Measurements from ENCODE around the gene PPP1R13B. TPM values are rescaled to one million over a fixed set of nuclear protein-coding genes. Genes with fewer than 3 reads are reported as not detected.
A peak's percentile ranks its signal among the peaks of the same experiment; 100 is the strongest.

PPP1R13B gene
- total RNA-seq, 1 experiment from 2014 or later, result 3.2 TPM

GRCh38 chr14:103867523-103867953 is 20.2 kb upstream of the PPP1R13B start:
- no peak for DNase-seq (ENCODE audit: low read depth, low spot score)
- in situ Hi-C loops (cut with HindIII; ENCODE audit: low pct_unique_long_range_greater_than_20kb, low sequenced_read_pairs), result no loop called here

- in situ Hi-C loops (cut with HindIII; ENCODE audit: low pct_unique_long_range_greater_than_20kb, low sequenced_read_pairs), result no loop called here
- no peak for DNase-seq (ENCODE audit: low read depth, low spot score)
These were observed 19.6 kb upstream of the PPP1R13B start for GRCh38 chr14:103867020-103867419.

GRCh38 chr14:103863245-103863644 is 15.9 kb upstream of the PPP1R13B start:
- in situ Hi-C loops (cut with HindIII; ENCODE audit: low pct_unique_long_range_greater_than_20kb, low sequenced_read_pairs), result no loop called here

GRCh38 chr14:103862393-103862782 is 15.0 kb upstream of the PPP1R13B start:
- DNase-seq (ENCODE audit: low read depth, low spot score), result no peak

More at GRCh38 chr14:103863245-103863644, 15.9 kb upstream of the PPP1R13B start:
- DNase-seq (ENCODE audit: low read depth, low spot score), result no peak

GRCh38 chr14:103861413-103862392 is 14.3 kb upstream of the PPP1R13B start:
- no peak for DNase-seq (ENCODE audit: low read depth, low spot score)
- in situ Hi-C loops (cut with HindIII; ENCODE audit: low pct_unique_long_range_greater_than_20kb, low sequenced_read_pairs), result no loop called here

More at GRCh38 chr14:103862393-103862782, 15.0 kb upstream of the PPP1R13B start:
- in situ Hi-C loops (cut with HindIII; ENCODE audit: low pct_unique_long_range_greater_than_20kb, low sequenced_read_pairs), result no loop called here

GRCh38 chr14:103859416-103860202 is 12.2 kb upstream of the PPP1R13B start:
- DNase-seq (ENCODE audit: low read depth, low spot score), result no peak
- in situ Hi-C loops (cut with HindIII; ENCODE audit: low pct_unique_long_range_greater_than_20kb, low sequenced_read_pairs), result no loop called here

GRCh38 chr14:103858063-103858781 is 10.8 kb upstream of the PPP1R13B start:
- in situ Hi-C loops (cut with HindIII; ENCODE audit: low pct_unique_long_range_greater_than_20kb, low sequenced_read_pairs), result no loop called here
- no peak for DNase-seq (ENCODE audit: low read depth, low spot score)

GRCh38 chr14:103857256-103857655 is 9.9 kb upstream of the PPP1R13B start:
- DNase-seq (ENCODE audit: low read depth, low spot score), result no peak
- in situ Hi-C loops (cut with HindIII; ENCODE audit: low pct_unique_long_range_greater_than_20kb, low sequenced_read_pairs), result no loop called here

GRCh38 chr14:103856607-103857006 is 9.2 kb upstream of the PPP1R13B start:
- in situ Hi-C loops (cut with HindIII; ENCODE audit: low pct_unique_long_range_greater_than_20kb, low sequenced_read_pairs), result no loop called here
- DNase-seq (ENCODE audit: low read depth, low spot score), result no peak

GRCh38 chr14:103856105-103856504 is 8.7 kb upstream of the PPP1R13B start:
- peak; percentile 25 for DNase-seq (ENCODE audit: low read depth, low spot score)
- in situ Hi-C loops (cut with HindIII; ENCODE audit: low pct_unique_long_range_greater_than_20kb, low sequenced_read_pairs), result no loop called here

- no peak for DNase-seq (ENCODE audit: low read depth, low spot score)
- in situ Hi-C loops (cut with HindIII; ENCODE audit: low pct_unique_long_range_greater_than_20kb, low sequenced_read_pairs), result no loop called here
These were observed 8.3 kb upstream of the PPP1R13B start for GRCh38 chr14:103855734-103856095.

- DNase-seq (ENCODE audit: low read depth, low spot score), result no peak
- in situ Hi-C loops (cut with HindIII; ENCODE audit: low pct_unique_long_range_greater_than_20kb, low sequenced_read_pairs), result no loop called here
These were observed 7.7 kb upstream of the PPP1R13B start for GRCh38 chr14:103854822-103855733.

- DNase-seq (ENCODE audit: low read depth, low spot score), result no peak
- in situ Hi-C loops (cut with HindIII; ENCODE audit: low pct_unique_long_range_greater_than_20kb, low sequenced_read_pairs), result no loop called here
These were observed 6.8 kb upstream of the PPP1R13B start for GRCh38 chr14:103854017-103854808.

GRCh38 chr14:103849151-103849886 is 1.9 kb upstream of the PPP1R13B start:
- no peak for DNase-seq (ENCODE audit: low read depth, low spot score)
- in situ Hi-C loops (cut with HindIII; ENCODE audit: low pct_unique_long_range_greater_than_20kb, low sequenced_read_pairs), result no loop called here

- in situ Hi-C loops (cut with HindIII; ENCODE audit: low pct_unique_long_range_greater_than_20kb, low sequenced_read_pairs), result no loop called here
These were observed 1.1 kb upstream of the PPP1R13B start for GRCh38 chr14:103848175-103849077.

More at GRCh38 chr14:103848175-103849077, 1.1 kb upstream of the PPP1R13B start:
- DNase-seq (ENCODE audit: low read depth, low spot score), result no peak

All from SK-MEL-5 (cell line).